HFFc6 (cell line): Measurements from ENCODE around the gene SSBP3. TPM values are rescaled to one million over a fixed set of nuclear protein-coding genes. Genes with fewer than 3 reads are reported as not detected.

Experiments
- DNase-seq: peaks from one replicate; pipeline ENCODE4 v3.0.0-alpha.2; 2018
- H3K27ac Mint-ChIP-seq: 2 replicates; pipeline ENCODE4 v1.8.0; 2020; ENCODE audit warnings: mild to moderate bottlenecking, mixed read lengths
- H3K27me3 Mint-ChIP-seq: 2 replicates; pipeline ENCODE4 v1.8.0; 2021; ENCODE audit warnings: mild to moderate bottlenecking, moderate library complexity, mixed read lengths; ENCODE audit not compliant: insufficient read depth
- H3K36me3 Mint-ChIP-seq: 2 replicates; pipeline ENCODE4 v1.8.0; 2021; ENCODE audit warnings: low read depth, mixed read lengths
- H3K4me1 Mint-ChIP-seq: 2 replicates; pipeline ENCODE4 v1.8.0; 2020; ENCODE audit warnings: low read depth, mixed read lengths
- H3K4me3 Mint-ChIP-seq: 2 replicates; pipeline ENCODE4 v1.8.0; 2020; ENCODE audit warnings: mild to moderate bottlenecking, moderate library complexity, mixed read lengths
- H3K9me3 Mint-ChIP-seq: 2 replicates; pipeline ENCODE4 v1.8.0; 2020; ENCODE audit warnings: mild to moderate bottlenecking, mixed read lengths
- total RNA-seq, 6 experiments: library from RNA; stranded (reverse); fragmentation: NEBNext Ultra II Directional; extraction: Animal tissue kit (Norgen Biotek cat#: 25700); gene quantifications; 2 replicates in 1 of 6; 3 replicates in 5 of 6; pipeline ENCODE4 v1.2.3, GENCODE V29; 2021
- TF ChIP-seq, protein P1 (sequence below): fragments of 200-600 bp; sonication (generic); IDR thresholded peaks from 2 replicates; pipeline ENCODE4 v1.5.0; 2021; ENCODE audit warnings: antibody characterized with exemption, mild to moderate bottlenecking

Gene SSBP3
- total RNA-seq, 6 experiments from 2014 or later = 42.3 to 72.2 (median 58.1) TPM

DNA sequence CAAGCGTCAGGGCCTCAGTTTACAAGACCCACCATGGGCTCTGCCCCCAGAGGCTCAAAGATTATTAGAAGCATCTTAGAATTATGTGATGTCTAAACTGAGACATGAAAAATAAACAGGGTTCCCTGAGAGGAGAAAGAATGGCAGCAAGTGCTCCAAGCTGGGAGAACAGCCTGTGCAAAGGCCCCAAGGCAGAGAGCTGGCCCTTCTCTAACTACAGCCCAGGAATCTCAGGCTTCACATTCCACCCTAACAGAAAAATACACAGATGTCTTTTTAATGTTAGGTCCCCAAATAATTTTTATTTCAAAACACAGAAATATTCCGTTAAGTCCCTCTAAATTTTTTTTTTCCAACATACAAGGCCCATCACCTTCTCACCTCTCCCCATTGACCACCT lies 21.7 kb downstream of the SSBP3 start:
- peak overlapping the region; percentile 48 for H3K4me3 Mint-ChIP-seq
- TF ChIP-seq, protein P1, sequence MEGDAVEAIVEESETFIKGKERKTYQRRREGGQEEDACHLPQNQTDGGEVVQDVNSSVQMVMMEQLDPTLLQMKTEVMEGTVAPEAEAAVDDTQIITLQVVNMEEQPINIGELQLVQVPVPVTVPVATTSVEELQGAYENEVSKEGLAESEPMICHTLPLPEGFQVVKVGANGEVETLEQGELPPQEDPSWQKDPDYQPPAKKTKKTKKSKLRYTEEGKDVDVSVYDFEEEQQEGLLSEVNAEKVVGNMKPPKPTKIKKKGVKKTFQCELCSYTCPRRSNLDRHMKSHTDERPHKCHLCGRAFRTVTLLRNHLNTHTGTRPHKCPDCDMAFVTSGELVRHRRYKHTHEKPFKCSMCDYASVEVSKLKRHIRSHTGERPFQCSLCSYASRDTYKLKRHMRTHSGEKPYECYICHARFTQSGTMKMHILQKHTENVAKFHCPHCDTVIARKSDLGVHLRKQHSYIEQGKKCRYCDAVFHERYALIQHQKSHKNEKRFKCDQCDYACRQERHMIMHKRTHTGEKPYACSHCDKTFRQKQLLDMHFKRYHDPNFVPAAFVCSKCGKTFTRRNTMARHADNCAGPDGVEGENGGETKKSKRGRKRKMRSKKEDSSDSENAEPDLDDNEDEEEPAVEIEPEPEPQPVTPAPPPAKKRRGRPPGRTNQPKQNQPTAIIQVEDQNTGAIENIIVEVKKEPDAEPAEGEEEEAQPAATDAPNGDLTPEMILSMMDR = no peak
- H3K9me3 Mint-ChIP-seq = no peaks in the 10 kb centered on the region
- peak overlapping the region; percentile 95 for H3K27ac Mint-ChIP-seq
- H3K27me3 Mint-ChIP-seq = no peaks in the 10 kb centered on the region; the same call in 1 of the 2 replicates
- peaks cover 43% of the 10 kb centered on the region for H3K4me1 Mint-ChIP-seq
- H3K36me3 Mint-ChIP-seq = no peaks in the 10 kb centered on the region
- no peak for DNase-seq

DNA sequence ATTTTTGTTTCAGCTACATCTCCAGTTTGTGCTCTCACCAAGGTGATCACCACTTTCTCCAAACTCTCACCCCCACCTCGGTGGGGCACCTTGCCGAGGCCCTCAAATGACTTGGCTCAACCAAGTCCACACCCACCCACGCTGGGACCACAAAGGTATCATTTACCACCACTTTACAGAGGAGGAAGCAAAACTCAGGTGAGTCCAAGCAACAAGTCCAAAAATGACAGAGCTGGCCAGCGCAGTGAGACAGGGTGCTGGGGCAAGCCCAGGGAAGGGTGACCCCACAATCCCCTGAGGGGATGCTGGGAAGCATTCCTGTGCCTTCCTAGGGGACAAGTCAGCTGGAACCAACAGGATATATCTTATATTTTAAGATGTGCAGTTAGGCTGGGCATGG lies 24.7 kb downstream of the SSBP3 start:
- H3K9me3 Mint-ChIP-seq = no peaks in the 10 kb centered on the region
- TF ChIP-seq, protein P1 = no peak
- no peak for DNase-seq
- no peak overlapping the region for H3K27ac Mint-ChIP-seq
- H3K4me1 Mint-ChIP-seq = peaks cover 47% of the 10 kb centered on the region
- H3K36me3 Mint-ChIP-seq = no peaks in the 10 kb centered on the region
- H3K4me3 Mint-ChIP-seq = no peak overlapping the region
- no peaks in the 10 kb centered on the region; the same call in 1 of the 2 replicates for H3K27me3 Mint-ChIP-seq

DNA sequence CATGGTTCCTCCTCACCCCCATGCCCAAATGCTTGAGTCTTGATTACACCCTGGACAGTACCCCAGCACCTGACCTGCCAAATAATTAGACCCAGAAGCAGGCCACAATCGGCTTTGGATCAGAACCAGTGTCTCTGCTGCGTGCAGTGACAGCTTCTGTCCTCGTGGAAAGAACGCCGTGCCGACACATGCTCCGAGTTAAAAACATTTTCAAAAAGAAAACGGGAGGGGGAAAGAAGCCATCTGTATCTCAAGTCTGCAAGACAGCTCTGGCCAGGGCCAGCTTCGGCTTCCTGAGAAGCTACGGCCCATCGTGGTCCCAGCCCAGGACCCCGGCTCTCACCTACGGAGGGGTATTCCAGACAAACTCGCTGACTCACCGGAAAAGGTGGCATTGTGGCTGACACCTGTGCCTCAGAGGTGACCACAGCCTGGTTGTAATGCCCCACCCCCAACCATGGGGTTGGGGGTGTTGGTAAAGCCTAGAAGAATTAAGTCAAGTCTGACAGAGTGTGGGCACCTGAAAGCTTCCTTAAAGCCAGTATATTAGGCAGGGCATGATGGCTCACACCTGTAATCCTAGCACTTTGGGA lies 25.8 kb downstream of the SSBP3 start:
- Mint-ChIP-seq H3K27me3 (no peaks in the 10 kb centered on the region; the same call in 1 of the 2 replicates), H3K4me3 (no peak overlapping the region), H3K9me3 (no peaks in the 10 kb centered on the region), H3K27ac (no peak overlapping the region), H3K4me1 (peaks cover 41% of the 10 kb centered on the region), H3K36me3 (no peaks in the 10 kb centered on the region)
- DNase-seq = no peak
- TF ChIP-seq, protein P1 = no peak

DNA sequence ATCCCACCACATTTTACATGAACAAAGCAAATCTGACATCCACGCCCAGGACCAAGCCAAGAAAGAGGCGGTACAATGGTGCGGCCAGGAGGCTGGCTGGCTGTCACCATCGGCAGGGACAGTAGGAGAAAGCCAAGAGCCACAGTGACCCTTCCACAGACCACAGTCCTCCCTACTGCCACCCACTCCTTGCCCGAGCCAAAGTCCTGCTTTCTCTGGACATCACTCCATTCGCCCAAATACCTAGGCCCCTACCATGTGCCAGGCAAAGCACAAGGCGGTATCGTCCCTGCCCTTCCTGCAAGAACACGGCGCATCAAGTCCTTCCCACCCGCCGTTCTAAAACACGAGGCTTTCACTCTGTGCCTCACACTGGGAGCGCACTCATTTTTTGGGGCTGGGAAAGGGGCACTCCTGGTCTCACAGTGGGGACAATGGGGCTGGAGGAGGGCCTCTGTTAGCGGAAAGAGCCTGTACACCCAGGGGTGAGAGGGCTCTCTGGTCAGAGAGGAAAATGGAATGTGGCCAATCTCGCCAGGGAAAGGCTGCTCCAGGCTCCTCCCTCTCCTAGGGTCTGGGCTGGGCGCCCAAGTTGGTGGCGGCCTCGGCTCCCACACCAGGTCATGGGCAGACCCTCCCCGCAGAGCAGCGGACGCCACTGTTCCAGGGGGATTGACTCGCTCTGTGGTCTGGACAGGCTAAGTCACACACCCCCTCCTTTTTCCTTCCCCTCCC lies 26.5 kb downstream of the SSBP3 start:
- Mint-ChIP-seq H3K27ac (no peak overlapping the region), H3K27me3 (no peaks in the 10 kb centered on the region; the same call in 1 of the 2 replicates), H3K4me1 (peaks cover 34% of the 10 kb centered on the region), H3K36me3 (no peaks in the 10 kb centered on the region), H3K9me3 (no peaks in the 10 kb centered on the region), H3K4me3 (no peak overlapping the region)
- DNase-seq = no peak
- TF ChIP-seq, protein P1 = no peak

DNA sequence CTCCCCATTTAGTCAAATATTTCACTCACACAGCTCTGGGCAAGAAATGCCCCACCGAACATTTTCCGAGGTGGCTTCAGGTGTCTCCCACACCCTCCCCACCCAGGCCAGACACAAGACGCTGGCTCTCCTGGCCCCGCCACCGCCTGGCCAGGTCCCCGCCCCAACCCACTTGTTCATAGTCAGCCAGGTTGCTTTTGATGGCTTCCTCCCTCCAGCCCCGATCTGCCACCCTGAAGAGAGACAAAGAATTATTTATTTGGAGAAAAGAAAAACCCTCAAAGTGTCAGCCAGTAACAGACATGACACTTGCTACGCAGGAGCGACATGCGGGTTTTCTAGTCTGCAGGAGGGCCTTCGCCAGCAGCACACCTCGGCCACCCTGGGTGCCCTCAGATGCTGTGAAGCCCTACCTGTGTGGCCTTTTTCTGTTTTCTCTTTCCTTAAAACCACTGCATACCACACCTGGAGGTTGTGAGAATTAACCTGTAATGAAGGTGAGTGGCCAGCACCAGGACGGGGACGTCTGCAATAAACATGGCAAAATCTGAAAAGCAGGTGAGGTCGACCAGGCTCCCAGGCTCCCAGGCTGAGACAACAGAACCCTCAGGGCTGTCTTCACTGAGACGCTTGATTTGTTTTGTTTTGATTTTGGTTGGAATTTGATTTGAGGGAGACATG lies 27.2 kb downstream of the SSBP3 start:
- no peak for DNase-seq
- Mint-ChIP-seq H3K27me3 (no peaks in the 10 kb centered on the region; the same call in 1 of the 2 replicates), H3K36me3 (no peaks in the 10 kb centered on the region), H3K27ac (no peak overlapping the region), H3K9me3 (no peaks in the 10 kb centered on the region), H3K4me1 (peaks cover 27% of the 10 kb centered on the region), H3K4me3 (no peak overlapping the region)
- TF ChIP-seq, protein P1 = no peak
